Epidermal melanocyte (primary cell): Measurements from ENCODE around the gene FAM20C.
"Not testable (repeated sequence)": the region's sequence is repeated elsewhere in the genome, so short reads cannot be mapped to it uniquely, and the experiment has no call there.

Experiments used
- DNase-seq: peaks from one replicate; pipeline ENCODE4 v3.0.0; 2011; ENCODE audit warnings: low spot score; ENCODE audit not compliant: insufficient read length

Gene FAM20C

DNA sequence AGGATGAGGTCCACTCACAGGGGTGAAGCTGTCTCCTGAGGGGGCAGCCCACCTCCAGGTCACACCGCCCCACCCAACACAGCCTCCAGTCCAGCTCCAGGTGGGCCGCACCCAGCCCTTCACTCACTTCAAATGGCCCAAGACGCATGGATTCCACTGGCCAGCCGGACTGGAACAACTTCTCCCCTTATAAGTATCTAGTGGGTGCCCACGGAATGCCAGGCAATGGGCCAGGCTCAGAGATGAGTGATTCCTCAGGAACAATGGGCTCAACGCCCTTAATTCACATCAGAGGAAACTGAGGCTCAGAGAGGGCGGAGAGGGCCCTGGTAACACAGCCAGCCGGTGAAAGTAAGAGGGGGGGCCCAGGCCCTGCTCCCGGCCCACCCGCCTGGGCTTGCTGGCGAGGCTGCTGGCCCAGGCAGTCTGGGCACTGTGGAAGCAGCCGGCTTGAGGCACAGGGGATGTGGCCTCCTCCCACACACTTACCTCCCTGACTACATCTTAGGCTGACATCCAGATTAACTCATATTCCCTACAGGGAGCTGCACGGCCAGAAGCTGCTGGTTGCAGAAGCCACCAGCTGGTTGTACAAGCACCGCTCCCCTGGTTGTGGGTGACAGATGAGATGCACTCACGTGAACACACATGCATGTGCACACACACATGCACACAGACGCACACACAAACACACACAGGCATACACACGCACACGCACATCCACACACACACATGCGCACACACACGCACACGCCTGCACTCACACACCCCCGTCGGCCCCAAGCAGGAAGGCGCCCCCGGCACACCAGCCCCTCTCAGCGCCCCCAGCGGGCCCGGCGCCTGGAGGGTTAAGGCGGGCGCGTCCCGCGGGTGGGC lies 1.0 kb upstream of the FAM20C start:
- peak; percentile 52 for DNase-seq

DNA sequence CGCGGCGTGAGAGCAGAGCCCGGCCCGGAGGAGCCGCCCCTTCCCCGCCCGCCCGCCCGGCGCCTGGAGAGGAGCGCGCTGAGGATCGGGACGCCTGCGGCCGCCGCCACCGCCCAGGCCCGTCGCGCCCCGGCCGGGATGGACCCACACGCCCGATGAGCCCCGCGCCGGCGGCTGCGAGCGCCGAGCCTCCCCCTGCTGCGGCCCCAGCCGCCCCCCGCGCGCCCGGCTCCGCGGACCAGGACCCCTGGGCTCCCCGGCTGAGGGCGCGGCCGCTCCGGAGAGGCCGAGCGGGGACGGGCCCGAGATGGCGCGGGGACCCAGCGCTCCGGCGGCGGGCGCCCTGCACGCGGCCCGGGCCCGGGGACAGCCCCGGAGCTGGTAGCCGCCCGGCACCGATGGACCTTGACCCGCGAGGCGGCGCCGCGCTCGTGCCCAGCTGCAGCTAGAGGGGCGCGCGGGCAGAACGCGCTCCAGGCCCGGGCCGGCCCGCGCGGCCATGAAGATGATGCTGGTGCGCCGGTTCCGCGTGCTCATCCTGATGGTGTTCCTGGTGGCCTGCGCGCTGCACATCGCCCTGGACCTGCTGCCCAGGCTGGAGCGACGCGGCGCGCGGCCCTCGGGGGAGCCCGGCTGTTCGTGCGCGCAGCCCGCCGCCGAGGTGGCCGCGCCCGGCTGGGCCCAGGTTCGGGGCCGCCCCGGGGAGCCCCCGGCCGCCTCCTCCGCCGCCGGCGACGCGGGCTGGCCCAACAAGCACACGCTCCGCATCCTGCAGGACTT lies 520 bp downstream of the FAM20C start:
- no peak for DNase-seq

DNA sequence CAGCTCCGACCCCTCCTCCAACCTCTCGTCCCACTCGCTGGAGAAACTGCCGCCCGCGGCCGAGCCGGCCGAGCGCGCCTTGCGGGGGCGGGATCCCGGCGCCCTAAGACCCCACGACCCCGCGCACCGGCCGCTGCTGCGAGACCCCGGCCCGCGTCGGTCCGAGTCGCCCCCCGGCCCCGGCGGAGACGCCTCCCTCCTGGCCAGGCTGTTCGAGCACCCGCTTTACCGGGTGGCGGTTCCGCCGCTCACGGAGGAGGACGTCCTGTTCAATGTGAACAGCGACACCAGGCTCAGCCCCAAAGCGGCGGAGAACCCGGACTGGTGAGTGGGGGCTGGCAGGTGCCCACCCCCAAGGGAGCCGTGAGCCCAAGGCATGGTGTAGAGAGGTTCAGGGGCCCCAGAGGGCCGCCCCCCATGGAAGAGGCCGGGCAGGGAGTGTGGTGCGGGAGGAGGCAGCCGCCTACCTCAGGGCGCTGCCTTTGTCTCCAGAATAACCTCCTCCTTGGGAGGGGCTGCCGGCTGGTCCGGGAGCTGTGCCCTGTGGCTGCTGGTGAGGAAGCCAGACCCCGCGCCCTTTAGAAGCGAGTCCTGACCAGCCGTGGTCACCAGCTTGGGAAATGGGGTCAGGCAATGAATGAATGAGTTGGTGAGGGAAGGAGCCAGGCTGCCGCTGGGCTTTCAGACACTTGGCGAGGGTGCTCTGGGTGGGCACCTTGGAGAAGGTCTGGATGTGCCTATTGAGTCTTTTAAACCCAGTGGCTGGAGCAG lies 1.3 kb downstream of the FAM20C start:
- DNase-seq, result no peak

DNA sequence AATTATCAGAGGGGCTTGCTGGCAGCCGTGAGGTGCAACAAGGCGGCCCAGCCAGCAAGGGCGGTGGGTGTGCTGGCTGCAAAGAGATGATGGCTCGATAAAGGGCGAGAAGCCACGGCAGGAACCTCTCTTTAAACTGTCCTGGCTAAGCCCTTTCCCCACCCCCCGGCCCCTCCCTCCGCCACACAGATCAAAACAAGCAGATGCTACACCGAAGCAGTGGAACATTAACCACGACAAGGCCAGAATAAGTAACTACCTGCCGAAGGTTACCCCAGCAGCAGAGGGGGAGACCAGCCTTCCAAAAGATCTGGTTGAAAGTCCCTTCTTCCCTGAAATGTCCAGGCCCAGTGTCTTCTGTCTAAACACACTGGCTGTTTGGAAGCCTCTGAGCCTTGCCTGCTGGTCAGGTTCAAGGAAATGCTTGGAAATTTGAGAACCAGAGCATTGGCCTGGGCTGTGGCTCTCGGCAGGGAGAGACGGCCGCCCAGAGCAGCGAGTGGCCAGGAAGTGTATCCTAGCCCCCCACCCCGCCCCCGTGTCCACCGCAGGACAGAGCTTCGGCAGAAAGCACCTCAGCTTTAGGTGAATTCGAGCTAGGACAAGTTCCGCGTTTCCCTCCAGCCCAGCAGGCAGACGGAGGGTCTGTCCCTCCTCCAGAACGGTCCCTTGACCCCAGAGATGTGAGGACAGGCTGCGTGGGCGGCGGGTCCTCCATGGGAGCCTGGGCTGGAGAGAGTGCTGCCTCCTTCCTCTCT lies 2.1 kb downstream of the FAM20C start:
- DNase-seq, result peak; percentile 46

DNA sequence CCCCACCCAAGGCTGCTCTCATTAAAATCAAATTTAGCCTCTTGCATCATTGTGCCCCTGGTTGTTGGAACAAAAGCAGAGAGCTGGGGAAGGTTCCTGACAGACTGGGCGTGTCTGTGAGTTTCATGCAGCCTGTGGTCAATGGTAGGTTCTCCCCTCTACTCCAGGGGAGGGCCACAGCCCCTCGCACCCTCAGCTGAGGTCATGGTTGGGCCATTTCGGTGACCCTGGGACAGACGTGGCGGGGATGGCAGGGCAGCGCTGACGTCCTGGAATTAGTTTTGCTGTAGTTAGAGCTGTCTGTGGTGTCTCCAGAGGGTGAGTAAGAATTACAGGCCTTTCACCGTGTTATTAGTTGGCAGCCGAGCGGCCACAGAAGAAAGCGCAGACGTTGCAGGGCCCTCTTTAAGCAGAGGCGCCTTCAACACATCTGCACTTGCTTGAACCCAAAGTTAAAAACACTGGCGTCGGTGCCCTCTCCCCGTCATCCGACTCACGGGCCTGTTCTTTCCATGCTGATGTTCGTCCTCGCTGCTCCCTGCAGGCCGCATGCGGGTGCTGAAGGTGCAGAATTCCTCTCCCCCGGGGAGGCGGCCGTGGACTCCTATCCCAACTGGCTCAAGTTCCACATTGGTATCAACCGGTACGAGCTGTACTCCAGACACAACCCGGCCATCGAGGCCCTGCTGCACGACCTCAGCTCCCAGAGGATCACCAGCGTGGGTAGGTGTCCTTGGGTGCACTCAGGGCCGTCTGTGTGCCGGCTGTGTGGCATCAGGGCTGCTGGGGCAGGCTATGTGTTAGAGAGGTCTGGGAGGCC lies 2.8 kb downstream of the FAM20C start:
- DNase-seq, result peak; percentile 37

DNA sequence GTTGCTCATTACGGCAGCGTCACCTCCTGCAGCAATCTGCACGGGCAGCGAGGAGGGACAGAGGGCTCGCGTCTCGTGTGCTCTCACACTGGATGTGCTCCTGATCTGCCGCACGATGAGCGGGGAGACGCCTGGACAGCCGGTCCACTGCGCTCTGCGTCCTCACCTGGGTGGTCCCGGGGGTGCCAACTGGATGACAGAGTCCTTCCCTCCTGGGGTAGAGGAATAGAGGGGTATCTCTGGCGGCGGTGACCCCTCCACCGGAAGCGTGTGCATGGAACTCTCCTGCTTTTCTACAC lies 3.4 kb downstream of the FAM20C start:
- no peak for DNase-seq

DNA sequence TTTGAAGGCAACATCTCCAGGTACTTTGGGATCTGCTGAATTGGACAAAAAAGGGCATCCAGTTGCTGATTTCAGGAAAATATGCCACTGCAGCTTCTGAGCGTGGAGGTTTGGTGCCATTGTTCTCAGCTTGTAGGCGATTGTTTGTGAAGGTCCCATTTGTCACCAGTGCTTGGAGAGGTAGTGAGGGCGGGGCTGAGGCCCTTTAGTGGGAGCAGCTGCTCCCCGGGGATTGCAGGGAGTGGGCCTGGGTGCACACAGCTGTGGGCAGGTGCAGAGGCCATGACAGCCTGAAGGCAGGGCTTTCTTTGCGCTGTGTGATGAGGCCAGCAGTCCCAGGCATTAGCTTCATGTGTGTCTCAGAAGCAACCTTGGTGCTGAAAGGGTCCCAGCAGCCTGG lies 3.9 kb downstream of the FAM20C start:
- no peak for DNase-seq

DNA sequence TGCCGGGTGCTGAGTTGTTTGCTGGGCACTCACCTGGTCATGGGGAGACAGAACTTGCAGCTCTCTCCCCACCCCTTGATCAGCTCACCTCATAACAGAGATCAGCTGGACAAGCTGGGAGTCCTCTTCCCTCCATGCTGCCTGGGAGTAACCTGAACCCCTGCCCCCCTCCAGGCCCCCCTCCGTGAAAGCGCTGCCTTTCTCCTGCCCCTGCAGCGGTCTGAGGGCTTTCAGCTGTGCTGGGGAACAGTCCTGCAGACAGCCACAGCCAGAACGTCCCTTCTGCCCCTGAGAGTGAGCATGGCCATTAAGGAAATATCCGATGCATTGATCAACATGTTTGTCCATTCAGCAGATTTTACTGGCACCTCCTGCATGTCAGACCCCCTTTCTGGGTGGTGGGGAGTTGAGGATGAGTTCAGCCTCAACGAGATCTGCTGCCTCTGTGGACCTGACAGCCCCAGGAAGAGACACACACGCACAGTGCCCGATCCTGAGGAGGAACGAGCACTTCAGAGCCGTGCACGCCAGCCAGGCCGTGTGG lies 4.5 kb downstream of the FAM20C start:
- no peak for DNase-seq

DNA sequence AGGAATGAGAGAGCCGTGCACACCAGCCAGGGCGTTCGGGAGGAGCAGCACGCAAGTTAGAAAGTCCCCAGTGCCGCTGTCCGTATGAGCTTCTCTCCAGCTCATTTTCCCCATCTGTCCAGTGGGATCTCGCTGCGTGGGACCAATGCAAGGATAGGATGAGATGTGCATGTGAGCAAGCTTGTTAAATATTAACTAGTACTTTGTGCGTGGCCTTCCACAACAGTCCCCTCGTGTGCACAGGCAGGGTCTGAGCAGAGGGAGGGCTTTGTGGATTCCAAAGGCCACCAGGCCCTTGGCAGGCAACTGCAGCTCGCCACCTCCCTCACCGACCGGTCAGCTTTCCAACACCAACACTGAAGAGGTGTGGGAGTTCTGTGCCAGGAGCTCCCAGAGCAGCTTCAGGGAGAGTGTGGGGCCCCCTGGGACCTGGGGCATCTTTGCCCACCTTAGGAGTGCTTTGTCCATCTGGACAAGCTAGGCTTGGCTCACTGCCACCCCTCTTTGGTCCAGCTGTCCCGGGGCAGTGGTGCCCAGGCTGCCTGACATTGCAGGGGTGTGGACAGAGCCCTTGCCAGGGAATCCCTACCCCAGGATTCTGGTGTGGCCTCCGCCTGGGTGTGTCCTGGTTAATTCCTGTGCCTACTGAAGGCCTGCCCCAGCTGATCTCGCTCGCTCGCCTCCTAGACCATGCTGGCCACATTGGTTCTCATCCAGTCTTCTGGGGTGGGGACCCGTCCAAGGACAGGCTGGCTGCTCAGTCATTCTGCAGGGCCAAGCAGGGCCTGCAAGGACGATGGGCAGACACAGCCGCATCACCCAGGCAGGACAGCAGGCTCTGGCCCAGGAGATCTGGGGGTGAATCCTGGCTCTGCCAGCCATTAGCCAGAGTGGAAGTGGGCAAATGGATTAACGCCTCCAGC lies 5.3 kb downstream of the FAM20C start:
- no peak for DNase-seq

DNA sequence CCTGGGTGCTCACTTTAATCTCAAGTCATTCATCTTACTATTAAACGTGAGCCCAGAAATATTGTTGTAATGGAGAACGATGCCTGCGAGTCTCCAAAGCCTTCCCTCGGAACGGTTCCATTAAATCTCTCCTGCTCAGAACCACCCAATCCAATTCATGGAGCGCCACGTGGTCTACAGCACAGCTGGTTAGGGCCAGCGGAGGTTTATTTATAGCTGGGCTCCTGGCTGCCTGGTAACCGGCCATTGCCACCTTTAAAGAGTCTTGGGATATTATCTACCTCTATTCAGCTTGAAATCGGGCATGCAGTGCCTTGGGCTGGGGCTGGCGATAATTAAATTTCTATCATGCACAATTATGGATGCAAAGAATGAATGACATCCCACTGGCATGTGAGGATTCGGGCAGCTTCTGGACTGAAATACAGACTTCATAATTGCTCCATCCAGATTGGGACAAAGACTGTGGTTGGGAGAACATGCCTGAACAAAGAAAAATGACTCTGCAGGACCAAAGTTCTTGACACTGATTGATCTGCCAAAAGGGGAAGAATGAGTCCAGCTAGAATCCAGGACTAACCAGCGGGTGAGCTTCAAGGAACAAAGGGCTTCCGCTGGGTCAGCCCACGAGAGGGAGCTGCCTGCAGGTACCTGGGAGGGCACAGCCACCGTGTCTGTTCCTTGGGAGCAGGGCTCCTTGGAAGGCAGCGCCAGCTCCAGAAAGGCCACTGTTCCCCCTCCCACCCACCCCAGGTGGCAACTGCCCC lies 7.3 kb downstream of the FAM20C start:
- no peak for DNase-seq

DNA sequence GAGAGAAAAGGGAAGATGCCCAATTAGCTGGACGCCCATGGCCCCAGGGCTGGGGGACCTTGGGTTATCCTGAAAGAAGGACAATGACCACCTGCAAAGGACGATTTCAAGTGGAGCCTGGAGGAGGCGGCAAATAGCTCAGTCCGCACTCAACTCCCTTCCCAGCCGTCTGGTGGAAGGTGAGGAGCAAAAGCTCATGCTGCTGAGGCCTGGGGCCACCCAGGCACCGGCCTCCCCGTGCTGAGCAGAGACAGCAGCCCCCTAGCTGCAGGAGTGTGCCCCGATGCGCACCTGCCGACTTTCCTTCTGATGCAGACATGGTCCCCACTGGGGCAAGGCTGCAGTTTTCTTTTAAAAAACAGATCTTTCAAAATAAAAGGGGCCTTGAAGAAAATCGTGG lies 7.9 kb downstream of the FAM20C start:
- DNase-seq, result no peak

DNA sequence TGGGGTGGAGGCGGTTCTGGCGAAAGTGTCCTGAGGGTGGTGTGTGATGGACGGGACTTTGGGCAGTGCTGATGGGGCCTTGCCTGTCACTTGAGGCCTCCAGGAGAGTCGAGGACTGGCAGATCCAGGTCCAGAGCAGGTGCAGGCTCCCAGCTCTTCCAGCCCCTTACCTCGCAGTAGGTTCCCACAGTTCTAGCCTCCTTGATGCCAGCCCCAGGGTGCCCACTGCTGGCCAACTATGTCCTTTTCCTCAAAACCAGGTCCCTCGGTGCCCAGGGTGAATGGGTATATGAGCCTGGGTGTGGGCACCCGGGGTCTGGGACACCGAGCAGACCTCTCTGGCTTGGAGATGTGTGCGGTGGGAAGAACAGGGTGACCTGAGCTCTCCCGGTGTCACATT lies 8.3 kb downstream of the FAM20C start:
- no peak for DNase-seq

DNA sequence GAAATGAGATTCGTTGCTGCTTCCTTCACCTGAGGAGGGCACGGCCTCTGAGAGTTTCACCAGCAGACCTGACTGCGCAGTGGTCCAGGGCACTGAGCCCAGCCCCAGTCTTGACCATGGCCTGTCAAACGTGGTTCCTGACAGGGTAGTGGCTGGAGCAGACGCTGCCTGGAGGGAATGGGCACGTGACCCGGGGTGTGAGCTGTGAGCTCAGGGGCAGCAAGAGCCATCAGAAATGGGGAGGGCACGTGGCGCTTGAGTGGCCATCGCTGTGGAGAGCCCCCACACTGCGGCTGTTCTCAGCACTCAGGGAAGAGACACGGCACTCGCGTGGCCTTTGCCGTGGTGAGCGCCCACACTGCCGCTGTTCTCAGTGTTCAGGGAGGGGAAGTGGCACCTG lies 12.0 kb downstream of the FAM20C start:
- no peak for DNase-seq

DNA sequence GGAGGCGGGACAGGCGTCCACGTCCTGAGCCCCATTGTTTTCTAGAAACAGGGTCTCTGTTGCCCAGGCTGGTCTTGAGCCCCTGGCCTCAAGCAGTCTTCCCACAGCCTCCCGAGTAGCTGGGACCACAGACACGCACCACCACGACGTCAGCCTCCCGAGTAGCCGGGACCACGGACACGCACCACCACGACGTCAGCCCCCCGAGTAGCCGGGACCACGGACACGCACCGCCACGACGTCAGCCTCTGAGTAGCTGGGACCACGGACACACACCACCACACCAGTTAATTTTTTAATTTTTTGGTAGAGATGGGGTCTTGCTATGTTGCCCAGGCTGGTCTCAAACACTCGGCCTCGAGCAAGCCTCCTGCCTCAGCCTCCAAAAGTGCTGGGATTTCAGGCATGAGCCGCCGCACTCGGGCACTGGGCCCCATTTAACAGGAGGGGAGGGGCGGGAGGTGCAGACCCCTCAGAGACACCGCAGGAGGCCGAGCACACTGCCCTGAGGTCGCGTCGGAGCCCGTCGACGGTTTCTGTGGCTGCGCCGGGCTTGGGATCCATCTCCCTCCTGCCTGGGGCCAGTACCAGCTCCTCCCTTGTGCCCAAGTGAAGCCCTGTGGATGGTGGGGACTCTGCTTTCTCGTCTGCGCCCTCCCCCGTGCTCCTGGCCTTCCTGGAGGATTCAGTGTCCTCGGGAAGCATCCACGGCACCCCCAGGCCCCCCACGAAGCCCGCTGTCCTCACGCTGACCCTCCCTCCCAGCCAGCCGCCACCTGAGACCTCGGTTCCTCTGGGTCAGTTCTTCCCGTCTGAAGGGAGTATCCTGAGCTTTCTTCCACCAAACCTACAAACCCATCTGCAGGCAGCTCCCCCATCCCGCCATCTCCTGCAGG lies 13.0 kb downstream of the FAM20C start:
- DNase-seq, result no peak

DNA sequence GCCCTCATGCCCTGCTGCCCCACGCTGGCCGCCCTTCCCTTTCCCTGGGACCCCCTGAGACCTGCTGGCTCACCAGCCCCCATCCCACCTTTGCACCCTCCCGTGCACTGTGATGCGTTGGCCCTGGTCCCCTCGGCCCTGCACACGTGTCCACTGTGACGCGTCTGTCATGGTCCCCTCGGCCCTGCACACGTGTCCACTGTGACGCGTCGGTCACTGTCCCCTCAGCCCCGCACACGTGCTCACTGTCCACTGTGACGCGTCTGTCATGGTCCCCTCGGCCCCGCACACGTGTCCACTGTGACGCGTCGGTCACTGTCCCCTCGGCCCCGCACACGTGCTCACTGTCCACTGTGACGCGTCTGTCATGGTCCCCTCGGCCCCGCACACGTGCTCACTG lies 14.0 kb downstream of the FAM20C start:
- not testable (repeated sequence) for DNase-seq

DNA sequence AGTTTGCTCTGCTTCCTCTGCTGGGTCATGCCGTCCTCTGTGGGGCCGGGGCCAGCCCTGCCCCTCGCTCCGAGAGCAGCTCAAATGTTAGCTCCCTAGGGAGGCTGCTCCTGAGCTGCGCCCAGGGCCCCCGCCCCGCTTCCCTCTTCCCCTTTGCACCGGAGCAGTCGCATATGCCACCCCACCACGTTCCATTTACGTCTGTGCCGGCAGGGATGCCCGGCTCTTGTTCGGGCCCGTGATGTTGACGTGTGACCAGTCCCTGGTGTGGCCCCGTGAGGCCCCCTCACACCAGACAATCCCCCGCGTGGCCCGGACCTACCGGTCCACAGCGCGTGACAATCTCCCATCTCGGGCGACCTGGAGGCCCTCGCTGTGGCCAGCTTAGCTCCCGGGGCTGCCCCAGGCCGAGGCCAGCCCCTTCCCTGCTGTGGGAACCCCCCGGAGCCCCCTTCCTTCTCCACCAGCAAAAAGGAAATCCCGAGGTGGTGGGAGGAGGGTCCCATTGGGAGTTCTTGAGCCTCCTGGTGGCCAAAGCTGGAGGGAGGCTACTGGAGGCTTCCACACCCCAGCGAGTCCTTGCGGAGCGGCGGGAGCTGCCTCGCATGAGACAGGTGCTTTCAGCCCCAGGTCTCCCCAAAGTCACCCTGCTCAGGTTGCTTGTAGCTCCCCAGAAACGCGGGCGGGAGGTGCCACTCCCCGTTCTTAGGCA lies 15.2 kb downstream of the FAM20C start:
- no peak for DNase-seq
